Subcutaneous abdominal adipose tissue (tissue), 5 donors: ENCODE results near the gene AK5.

ENCODE experiments used
- H3K27ac ChIP-seq: one replicate; pipeline ENCODE4 v1.7.0; 2013; ENCODE audit warnings: low read depth, mild to moderate bottlenecking, inconsistent platforms, low read length, moderate library complexity
- H3K27me3 ChIP-seq, 5 donors: one replicate each; pipeline ENCODE4 v1.7.0; 2013; ENCODE audit warnings: low read length in 5 of 5, inconsistent platforms in 1 of 5; ENCODE audit not compliant: control insufficient read depth in 5 of 5, insufficient read depth in 4 of 5
- H3K36me3 ChIP-seq, 5 donors: one replicate each; pipeline ENCODE4 v1.7.0; 2013; ENCODE audit warnings: low read length in 5 of 5; ENCODE audit not compliant: control insufficient read depth in 5 of 5, insufficient read depth in 5 of 5
- H3K4me1 ChIP-seq, 5 donors: one replicate each; pipeline ENCODE4 v1.7.0; 2013; ENCODE audit warnings: low read length in 5 of 5, mild to moderate bottlenecking in 3 of 5, moderate library complexity in 1 of 5; ENCODE audit not compliant: control insufficient read depth in 5 of 5, insufficient read depth in 5 of 5
- H3K4me3 ChIP-seq, 5 donors: one replicate each; pipeline ENCODE4 v1.7.0; 2013; ENCODE audit warnings: low read length in 5 of 5, low read depth in 1 of 5
- H3K9ac ChIP-seq, 5 donors: one replicate each; pipeline ENCODE4 v1.7.0; 2013; ENCODE audit warnings: low read length in 5 of 5, mild to moderate bottlenecking in 4 of 5, moderate library complexity in 3 of 5
- H3K9me3 ChIP-seq, 5 donors: one replicate each; pipeline ENCODE4 v1.7.0; 2013; ENCODE audit warnings: low read length in 5 of 5; ENCODE audit not compliant: control insufficient read depth in 5 of 5
- donor health status: healthy.
- donor health status: healthy.
- donor health status: healthy.
- donor health status: healthy.
- donor health status: healthy.

AK5 gene

DNA sequence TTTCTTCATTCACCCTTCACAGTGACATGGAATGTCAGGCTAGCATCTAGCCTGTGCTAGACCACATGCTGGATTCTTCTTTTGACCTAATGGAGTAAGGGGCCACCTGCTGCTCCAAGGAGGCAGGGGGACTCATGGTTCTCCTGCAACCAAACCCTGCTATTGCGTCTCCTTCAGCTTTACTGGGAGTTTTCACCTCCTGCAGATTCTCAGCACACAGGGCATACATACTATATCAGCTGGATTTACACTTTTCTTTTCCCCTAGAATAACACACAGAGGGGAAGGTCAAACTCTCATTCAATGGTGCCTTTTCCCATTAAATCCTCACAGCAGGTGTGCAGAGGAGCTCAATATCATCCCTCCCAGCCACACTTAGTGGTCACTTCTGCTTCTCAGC lies 16.6 kb upstream of the AK5 start:
- no peak overlapping the region for H3K9ac ChIP-seq
- H3K27ac ChIP-seq: no peak overlapping the region
- H3K4me1 ChIP-seq: no peaks in the 10 kb centered on the region
- no peaks in the 10 kb centered on the region for H3K9me3 ChIP-seq
- H3K4me3 ChIP-seq: no peak overlapping the region
- H3K36me3 ChIP-seq: no peaks in the 10 kb centered on the region
- H3K27me3 ChIP-seq: peaks cover 0 to 4% (median 0%) of the 10 kb centered on the region in 5 donors

GRCh38 chr1:77267035-77267434 lies 14.8 kb upstream of the AK5 start:
- no peaks in the 10 kb centered on the region for H3K9me3 ChIP-seq

GRCh38 chr1:77271852-77272580 lies 9.8 kb upstream of the AK5 start:
- Histone ChIP-seq H3K9ac (no peak overlapping the region), H3K4me3 (no peak overlapping the region), H3K27me3 (no peaks in the 10 kb centered on the region), H3K36me3 (no peaks in the 10 kb centered on the region), H3K4me1 (no peaks in the 10 kb centered on the region), H3K9me3 (no peaks in the 10 kb centered on the region), H3K27ac (no peak overlapping the region)

More at GRCh38 chr1:77267035-77267434, 14.8 kb upstream of the AK5 start:
- H3K27me3 ChIP-seq: peaks cover 0 to 4% (median 0%) of the 10 kb centered on the region in 5 donors
- H3K4me1 ChIP-seq: no peaks in the 10 kb centered on the region
- H3K27ac ChIP-seq: no peak overlapping the region
- H3K4me3 ChIP-seq: no peak overlapping the region
- no peak overlapping the region for H3K9ac ChIP-seq
- no peaks in the 10 kb centered on the region for H3K36me3 ChIP-seq

DNA sequence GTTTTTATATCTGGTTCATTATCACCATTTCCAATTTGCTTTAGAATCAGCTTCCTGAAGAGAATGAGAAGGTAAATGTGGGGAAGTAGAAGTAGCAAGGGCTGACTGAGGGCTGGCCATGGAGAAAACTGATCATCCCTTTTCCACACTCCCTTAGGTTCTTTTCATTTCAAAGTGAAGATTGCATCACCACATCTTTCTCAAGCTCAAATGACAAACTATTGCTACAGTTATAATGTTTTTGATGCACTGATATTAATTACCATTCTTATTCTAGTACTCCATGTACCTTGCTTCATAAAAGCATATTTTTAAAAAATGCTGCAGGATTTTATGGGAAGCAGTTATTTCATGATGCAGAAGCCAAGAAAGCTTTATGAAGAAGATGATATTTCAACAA lies 7.9 kb upstream of the AK5 start:
- Histone ChIP-seq H3K9ac (no peak overlapping the region), H3K4me3 (no peak overlapping the region), H3K27ac (no peak overlapping the region), H3K9me3 (no peaks in the 10 kb centered on the region), H3K27me3 (no peaks in the 10 kb centered on the region), H3K36me3 (no peaks in the 10 kb centered on the region), H3K4me1 (no peaks in the 10 kb centered on the region)

DNA sequence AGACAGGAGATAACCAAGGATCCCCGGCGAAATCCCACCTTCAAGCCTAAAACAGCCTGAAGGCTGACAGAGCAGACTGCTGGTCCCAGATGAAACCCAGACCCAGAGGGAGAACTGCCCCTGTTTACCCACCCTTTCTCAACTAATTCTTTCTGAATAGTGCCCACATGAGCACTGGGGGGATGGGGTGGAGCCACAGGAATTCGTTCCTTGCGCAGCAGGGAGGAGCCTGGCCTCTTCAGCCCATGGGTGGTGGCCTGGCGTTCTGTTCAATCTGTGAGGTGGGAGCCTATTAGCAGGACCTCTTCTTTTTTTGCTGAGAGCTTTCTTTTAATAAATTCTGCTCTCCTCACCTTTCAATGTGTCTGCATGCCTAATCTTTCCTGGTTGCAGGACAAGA lies 6.6 kb upstream of the AK5 start:
- no peaks in the 10 kb centered on the region for H3K36me3 ChIP-seq
- no peak overlapping the region for H3K27ac ChIP-seq
- no peak overlapping the region for H3K9ac ChIP-seq
- no peak overlapping the region for H3K4me3 ChIP-seq
- H3K4me1 ChIP-seq: no peaks in the 10 kb centered on the region
- no peaks in the 10 kb centered on the region for H3K27me3 ChIP-seq
- no peaks in the 10 kb centered on the region for H3K9me3 ChIP-seq

- no peaks in the 10 kb centered on the region for H3K9me3 ChIP-seq
- H3K27ac ChIP-seq: no peak overlapping the region
- H3K9ac ChIP-seq: no peak overlapping the region
- peaks cover 0 to 17% (median 7%) of the 10 kb centered on the region in 5 donors for H3K27me3 ChIP-seq
- H3K4me3 ChIP-seq: no peak overlapping the region
- H3K4me1 ChIP-seq: peaks cover 0 to 6% (median 5%) of the 10 kb centered on the region in 5 donors
- H3K36me3 ChIP-seq: no peaks in the 10 kb centered on the region
These were observed 4.9 kb upstream of the AK5 start for GRCh38 chr1:77276941-77277340.

DNA sequence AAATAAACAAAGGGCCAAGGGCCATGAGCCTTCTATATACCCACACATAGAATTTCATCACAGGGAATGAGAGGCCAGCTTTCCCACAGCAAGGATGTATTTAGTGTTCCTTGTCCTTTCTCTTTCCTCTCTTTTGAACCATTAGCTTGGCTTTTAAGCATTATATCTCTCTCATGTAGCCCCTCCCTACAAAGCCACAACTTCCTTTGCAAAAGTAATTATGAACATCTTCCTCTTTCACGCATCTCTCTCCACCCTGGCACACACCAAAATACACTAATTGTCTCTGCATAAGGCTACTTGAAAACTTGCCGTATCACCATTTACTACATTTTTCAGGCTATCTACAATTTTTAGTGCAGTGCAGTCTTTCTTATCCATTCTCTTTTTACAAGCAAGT lies 1.9 kb upstream of the AK5 start:
- no peaks in the 10 kb centered on the region for H3K36me3 ChIP-seq
- H3K4me3 ChIP-seq: no peak overlapping the region
- no peak overlapping the region for H3K27ac ChIP-seq
- no peaks in the 10 kb centered on the region for H3K9me3 ChIP-seq
- H3K9ac ChIP-seq: no peak overlapping the region
- peaks cover 0 to 17% (median 15%) of the 10 kb centered on the region in 5 donors for H3K4me1 ChIP-seq
- H3K27me3 ChIP-seq: peaks cover 11 to 40% (median 22%) of the 10 kb centered on the region in 5 donors

- no peak overlapping the region for H3K27ac ChIP-seq
- H3K9me3 ChIP-seq: no peaks in the 10 kb centered on the region
- peaks cover 0 to 17% (median 15%) of the 10 kb centered on the region in 5 donors for H3K4me1 ChIP-seq
- no peak overlapping the region for H3K4me3 ChIP-seq
- H3K27me3 ChIP-seq: peaks cover 11 to 40% (median 22%) of the 10 kb centered on the region in 5 donors
- H3K36me3 ChIP-seq: no peaks in the 10 kb centered on the region
- H3K9ac ChIP-seq: no peak overlapping the region
These were observed 857 bp upstream of the AK5 start for GRCh38 chr1:77280962-77281361.

- peak overlapping the region in 4 of 5 donors; percentile 50 to 68 (median 64) for H3K4me3 ChIP-seq
- H3K27me3 ChIP-seq: peaks cover 11 to 40% (median 22%) of the 10 kb centered on the region in 5 donors
- no peak overlapping the region for H3K27ac ChIP-seq
- no peaks in the 10 kb centered on the region for H3K36me3 ChIP-seq
- no peaks in the 10 kb centered on the region for H3K9me3 ChIP-seq
- H3K4me1 ChIP-seq: peaks cover 0 to 17% (median 15%) of the 10 kb centered on the region in 5 donors
- peak overlapping the region in 1 of 5 donors; percentile 39 for H3K9ac ChIP-seq
These were observed 507 bp downstream of the AK5 start for GRCh38 chr1:77282187-77282865.

DNA sequence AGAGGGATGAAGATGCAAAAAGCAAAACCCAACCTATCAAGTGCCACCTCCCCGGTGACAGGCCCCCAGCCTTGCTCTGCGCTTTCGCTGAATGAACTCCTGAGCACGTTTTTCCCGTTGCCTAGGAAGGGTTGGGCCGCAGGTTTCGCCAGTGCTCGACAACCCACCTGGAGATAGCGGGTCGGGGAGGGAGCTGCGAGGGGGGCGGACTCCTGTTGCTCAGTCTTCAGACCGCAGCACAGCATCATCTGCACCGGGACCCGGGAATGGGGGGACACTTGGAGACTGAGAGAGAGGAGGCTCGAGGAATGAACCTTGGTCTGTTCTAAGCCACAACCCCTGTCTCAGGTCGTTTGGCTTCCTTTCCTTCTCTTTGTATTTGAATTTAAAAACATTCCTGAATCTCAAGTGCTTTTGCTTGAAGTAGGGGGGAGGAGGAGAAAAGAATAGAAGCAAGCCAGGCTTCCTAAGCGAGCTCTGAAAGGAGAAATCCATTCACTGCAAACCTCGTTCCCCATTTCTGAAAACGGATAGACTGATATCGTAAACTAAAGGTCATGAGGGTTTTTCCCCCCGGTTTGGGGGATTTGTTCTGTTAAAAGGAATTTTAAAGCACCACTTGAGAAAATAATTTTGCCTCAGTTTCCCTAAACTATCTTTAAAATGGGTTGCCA lies 1.2 kb downstream of the AK5 start:
- peaks cover 0 to 17% (median 15%) of the 10 kb centered on the region in 5 donors for H3K4me1 ChIP-seq
- H3K36me3 ChIP-seq: no peaks in the 10 kb centered on the region
- H3K9me3 ChIP-seq: no peaks in the 10 kb centered on the region
- peaks cover 11 to 40% (median 22%) of the 10 kb centered on the region in 5 donors for H3K27me3 ChIP-seq
- H3K9ac ChIP-seq: no peak overlapping the region
- H3K27ac ChIP-seq: no peak overlapping the region
- H3K4me3 ChIP-seq: peak overlapping the region in 4 of 5 donors; percentile 50 to 68 (median 64)
